GM21423 (cell line): ENCODE measurements around the gene UBD.

ENCODE experiments used
- ATAC-seq: cut with Tn5 transposase; IDR thresholded peaks from one replicate; pipeline ENCODE4 v1.9.1; 2021; ENCODE audit warnings: mild to moderate bottlenecking, moderate library complexity; ENCODE audit not compliant: unreplicated experiment

Gene UBD

DNA sequence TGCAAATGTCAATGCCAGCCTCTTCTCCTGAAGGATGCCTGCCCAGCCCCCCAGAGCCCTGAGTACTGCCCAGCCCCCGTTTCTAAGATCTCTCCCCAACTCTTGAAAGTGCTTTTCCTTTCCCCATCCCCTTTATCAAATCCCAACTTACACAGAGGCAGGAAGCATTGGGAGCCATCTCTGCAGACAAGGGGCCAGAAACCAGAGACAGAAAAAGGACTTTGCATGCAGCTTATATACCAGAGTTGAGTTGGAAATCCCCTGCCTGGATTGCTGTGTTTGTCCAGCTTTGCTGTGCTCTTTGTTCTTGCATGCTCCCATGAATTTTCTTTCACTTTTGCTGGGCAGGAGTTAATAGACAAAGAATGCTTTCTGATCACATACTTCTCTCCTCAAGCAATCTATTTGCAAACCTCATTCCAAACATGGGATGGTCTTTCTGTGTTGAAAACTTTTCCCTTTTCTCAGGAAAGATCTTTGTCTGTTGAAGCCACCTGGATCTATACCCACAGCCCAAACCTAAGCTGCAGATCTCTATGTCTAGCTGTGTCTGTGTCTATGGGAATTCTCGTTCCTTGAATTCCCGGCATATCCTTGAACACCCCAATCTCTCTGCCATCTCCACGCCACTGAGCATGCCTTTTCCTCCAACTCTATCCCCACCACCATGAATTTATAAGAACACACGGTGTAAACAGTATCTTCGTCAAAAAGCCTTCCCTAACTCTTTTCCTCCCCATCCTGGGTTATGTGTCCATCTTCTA lies at the start of gene UBD:
Gene UBD, minus strand, starts transcription at position 209 of the 764 bp plus-strand sequence. Its CDS starts 31 bp downstream, at position 178.
- no peak for ATAC-seq

DNA sequence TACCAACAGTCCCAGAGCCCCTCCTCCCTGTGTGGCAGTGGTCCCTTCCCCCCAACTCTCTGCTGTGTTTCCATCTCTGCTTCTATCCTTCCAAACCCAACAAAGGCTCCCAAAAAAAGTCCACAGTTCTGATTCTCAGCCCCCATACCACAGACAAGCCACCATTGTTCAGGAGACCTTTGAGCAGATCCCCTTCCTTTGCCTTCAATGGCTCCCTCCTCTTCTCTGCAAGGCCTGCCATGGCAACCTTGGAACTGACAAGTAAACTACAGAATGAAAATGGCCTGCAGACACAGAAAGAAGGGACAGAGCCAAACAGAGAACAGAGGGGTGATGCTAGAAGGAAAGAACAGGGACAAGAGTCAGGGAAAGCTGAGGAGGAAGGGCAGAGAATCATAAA lies 48.6 kb upstream of the UBD start:
- ATAC-seq = no peak

DNA sequence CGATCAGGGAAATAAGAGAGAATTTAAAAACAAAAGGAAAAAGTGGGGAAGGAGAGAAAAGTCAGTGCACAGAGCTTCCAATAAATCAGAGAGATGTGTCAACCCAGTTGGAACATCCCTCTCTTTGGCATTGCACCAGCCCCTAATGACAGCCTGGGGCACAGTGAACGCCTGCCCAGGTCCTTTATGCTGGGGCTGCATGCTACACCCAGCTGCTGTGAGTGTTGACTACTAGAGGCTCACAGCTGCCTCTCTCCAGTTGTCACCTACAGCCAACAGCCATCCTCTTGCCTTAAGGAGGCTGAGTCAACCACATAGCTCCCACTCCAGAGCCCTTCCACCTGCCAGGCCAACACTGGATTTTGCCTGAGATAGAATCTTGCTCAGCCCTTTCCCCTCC lies 44.4 kb upstream of the UBD start:
- no peak for ATAC-seq

DNA sequence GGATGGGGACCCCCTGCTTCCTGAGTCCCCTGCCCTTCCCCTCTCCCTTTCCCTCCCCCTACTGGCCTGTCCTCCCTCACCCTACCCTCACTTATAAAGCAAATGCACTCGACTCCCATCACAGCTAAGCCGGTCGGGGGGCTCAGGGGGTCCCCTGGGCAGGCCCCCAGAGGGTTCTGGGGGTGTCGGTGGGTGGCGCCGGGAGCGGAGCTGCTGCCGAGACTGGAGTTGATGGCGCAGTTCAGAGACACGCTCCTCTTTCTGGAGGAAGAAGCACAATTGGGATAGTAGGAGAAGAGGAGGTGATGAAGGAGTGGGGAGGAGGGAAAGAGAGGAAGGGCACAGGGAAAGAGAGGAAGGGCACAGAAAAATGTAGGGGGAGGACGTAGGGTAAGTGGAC lies 43.9 kb upstream of the UBD start:
- ATAC-seq = no peak

DNA sequence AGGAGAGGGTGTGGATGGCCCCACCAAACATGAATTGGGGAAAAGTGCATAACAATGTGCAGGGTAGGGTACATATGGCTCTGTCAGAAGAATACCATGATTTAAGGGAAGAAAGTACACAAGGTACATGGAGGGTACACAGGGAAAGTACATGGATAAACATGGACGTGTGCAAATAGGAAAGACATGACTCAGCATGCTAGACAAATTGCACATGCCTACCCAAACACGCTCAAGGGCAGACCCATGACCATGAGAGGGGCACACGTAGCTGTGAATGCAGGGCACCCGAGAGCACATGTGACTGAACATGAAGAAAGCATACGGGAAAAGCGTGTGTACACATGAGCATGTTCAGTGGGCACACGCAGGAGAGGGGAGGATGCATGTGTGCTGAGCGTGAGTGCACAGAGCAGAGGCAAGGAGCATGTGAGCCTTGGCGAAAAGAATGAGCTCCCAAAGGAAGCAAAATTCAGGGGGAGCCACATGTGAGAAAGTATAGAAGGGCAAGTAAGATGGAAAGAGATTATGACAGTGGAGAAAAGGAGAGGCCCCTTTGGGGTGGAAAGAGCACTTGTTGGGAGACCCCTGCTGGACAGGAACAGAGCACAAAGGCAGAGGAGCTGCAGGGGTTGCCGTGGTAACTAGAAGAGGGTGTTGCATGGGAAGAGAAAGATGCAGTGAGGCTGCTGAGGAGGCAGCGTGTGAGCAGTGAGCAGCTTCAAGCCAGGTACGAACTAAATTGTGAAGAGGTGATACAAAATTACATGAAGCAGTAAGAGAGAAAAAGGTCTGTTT lies 43.2 kb upstream of the UBD start:
- no peak for ATAC-seq

DNA sequence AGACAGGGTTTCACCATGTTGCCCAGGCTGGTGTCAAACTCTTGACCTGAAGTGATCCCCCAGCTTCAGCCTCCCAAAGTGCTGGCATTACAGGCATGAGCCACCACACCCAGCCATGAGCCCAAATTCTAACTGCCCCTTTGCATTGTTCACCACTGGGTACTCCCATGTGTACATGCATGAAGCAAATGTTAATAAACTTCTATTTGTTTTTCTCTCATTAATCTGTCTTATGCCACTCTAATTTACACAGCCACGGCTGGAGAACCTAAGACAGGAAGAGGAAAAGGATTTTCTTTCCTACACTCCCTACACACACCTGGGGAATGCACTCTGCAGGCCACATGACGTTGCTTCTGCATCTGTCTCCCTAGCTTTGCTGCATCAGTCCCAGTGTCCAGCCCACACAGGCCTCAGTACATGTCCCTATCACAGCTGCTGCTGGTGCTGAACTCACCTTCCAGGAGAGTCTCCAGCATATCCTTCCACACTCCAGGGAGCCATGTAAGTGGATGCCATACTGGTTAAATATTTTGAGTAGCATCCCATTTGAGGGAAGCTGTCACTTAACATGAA lies 38.7 kb upstream of the UBD start:
- ATAC-seq = no peak

DNA sequence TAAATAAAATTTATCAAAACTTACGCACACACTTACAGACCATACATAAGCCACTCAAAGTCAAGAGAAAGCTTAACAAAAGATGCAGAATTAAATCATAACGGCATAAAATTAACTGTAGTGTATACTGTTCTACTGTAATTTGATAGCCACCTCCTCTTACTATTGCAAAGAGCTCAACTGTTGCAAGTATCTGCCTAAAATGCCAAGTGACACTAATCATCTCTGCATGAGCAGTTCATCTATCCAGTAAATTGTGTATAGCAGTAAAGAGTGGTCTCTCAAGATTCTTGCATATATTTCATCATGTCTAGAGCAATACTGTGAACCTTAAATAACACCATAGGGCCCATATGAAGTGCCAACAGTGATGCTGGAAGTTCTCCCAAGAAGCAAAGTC lies 37.7 kb upstream of the UBD start:
- no peak for ATAC-seq

DNA sequence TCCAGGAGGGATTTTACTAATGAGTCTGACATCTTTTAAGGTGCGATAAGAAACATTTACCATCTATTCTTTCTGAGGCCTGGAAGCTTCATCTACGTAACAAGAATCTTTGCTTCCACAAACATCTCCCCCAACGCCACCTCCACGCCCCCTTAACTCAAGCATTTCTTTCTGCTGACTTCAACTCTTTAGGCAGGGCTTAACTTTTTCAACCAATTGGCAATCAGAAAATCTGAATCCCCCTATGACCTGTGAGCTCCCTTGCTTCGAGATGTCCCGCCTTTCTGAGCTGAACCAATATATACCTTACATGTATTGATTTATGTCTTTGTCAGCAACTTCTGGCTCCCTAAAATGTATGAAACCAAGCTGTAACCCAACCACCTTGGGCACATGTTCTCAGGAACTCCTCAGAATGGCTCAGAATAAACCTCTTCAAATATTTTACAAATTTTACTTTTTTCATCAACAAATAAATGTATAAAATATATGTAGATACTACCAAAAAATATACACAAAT lies 36.9 kb upstream of the UBD start:
- no peak for ATAC-seq

DNA sequence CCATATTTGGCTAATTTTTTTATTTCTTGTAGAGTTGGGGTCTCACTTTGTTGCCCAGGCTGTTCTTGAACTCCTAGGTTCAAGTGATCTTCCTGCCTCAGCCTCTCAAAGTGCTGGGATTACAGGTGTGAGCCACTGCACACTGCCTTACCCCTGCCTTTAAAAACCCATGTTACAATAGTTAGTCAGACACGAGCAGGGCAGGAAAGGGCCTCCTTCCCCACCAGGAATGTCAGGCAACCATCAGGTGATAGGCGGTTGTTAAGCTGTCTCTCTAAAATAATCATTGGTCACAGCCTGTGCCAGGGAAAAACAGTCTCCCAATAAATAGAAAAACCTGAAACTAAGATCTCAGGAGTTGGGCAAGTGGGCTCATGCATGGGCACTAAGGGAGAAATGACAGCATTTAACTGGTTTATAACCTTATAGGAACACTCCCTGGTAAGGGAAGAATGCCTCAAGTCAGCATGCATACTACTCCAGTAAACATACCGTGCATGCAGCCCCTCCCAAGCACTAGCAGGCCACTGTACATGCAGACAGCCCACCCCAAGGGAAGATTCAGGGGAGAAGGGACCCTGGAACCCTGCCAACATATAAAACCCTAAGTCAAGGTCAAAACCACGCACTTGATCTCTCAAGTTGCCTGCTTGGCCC lies 33.8 kb upstream of the UBD start:
- ATAC-seq = no peak

DNA sequence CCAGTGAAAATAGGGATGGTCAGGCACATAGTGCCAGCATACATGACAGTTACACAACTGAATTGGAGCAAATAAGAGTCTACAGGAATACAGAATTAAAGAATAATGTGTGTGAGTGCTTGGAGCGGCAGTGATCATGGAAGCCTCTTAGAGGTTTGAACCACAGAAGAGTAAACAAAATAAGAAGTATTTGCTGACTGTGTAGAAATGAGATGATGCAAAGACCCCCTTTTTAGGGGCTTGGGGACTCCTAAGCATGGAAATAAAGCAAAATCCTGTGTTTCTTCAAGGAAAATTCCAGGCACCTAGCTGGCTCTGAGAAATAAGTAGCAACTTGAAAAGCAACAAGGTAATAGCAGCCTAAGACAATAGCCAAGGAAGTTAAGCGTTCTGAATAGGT lies 32.1 kb upstream of the UBD start:
- ATAC-seq = no peak

DNA sequence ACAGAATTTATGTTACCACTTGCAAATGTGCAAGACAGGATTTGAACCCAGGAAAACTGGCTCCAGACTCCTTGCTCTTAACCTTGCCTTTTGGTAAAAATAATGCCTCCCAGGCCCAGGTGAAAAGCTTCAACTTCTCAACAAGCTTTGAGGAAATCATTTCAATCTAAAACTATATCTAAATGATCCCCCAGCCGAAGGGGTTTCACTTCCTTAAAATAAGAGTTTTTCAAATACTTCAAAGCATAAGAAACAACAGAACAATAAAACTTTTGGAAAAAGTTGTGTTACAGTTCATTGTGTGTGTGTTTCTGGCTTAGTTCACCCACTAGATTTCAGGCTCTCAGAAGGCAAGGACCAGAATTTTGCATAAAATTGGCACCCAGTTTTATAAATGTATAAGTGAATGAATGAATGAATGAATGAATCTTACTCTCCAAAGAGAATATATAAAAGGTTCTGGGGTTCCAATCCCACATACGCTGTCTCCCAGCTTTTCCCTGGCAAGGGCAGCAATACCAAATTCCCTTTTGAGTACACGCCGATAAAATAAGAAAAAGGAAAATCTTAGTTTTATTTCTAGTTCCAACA lies 30.8 kb upstream of the UBD start:
- no peak for ATAC-seq

DNA sequence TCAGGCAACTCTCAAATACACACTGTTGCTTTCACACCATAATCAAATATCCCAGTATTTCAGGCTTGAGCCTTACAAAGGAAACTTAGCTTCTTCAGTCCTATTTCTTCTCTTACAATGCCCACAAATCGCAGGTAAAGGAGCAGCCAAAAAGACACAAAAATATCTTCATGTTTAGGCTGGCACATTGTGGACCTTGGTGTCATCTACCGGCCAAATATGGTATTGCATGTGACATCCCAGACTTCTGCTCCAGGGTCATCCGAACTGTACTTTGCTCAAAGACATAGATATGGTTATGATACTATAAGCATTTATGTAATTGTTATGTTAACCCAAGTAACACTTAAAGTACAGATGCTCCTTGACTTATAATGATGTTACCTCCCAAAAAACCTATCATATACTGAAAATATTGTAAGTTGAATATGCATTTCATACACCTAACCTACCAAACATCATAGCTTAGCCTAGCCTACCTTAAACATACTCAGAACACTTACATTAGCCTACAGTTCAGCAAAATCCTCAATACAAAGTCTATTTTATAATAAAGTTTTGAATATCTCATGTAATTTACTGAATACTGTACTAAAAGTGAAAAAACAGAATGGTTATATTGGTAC lies 30.0 kb upstream of the UBD start:
- no peak for ATAC-seq

DNA sequence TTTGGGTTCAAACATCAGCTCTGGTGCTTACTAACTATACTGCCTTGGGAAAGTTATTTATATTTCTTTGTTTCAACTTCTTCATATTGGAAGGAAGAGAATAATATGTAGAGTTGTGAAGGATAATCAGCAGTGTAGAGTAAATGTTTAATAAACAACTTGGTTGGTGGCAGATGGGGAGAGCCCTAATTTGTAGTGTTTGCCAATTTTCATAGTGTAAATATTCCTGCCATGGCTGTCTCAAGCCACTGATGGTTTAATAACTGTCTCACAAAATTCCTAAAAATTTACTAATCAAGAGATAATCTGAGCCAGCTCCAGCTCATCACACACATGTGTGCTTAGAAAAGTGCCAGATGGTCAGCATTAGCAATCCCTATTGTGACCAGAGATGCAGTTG lies 25.3 kb upstream of the UBD start, which contains the start of gene OR2H2:
Gene OR2H2, plus strand, starts transcription at position 301 of the 400 bp plus-strand sequence. CDS start 2,824 bp downstream, outside the sequence.
- no peak for ATAC-seq

DNA sequence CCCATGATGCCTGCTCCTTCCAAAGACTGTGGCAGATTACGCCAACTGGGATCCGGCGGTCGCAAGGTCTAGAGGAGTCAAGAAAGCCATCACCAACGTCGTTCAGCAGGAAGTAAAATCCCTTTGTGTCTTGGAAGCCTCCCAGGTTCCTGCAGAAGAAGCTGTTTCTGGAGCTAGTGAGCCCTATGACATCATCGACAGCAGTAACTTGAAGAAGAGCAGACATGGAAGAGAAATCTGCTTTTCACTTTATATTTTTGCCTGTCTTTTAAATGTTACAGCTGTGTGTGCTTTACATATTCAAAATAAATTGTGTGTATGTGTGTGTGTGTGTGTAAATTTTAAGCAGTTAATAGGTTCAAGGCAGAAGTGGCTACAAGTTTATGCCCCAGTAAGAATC lies 18.0 kb upstream of the UBD start:
- no peak for ATAC-seq

DNA sequence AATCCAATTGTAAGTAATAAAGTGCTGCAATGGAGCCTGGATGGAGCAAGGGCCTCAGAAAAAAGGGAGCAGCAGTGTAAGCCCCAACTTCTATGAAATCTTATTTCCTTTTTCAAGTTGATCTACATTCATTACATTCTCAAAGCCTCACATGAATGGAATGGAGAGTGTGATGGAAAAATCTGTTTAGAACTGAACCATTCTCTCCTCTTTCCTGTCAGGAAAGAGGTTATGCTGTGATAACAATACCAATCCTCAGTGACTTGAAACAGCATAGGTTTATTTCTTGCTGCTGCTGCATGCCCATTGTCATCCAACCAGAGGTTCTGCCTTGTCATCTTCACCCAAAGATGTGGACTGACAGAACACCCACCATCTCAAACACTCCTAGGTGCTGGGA lies 16.5 kb upstream of the UBD start:
- ATAC-seq = no peak

DNA sequence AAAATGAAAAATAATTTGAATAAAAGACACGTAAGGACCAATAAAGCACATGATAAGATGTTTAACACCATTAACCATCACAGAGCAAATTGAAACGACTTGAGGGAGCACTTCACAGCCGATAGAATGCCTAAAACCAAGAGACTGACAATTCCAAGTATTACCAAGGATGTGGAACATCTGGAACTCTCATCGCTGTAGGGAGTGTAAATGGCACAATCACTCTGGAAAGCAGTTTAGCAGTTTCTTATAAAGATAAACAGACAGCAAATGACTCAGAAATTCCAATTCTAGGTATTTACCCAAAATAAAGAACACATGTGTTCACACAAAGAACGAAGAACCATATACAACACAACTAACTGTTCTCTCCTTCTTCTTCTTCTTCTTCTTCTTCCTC lies 8.5 kb upstream of the UBD start:
- ATAC-seq = no peak

DNA sequence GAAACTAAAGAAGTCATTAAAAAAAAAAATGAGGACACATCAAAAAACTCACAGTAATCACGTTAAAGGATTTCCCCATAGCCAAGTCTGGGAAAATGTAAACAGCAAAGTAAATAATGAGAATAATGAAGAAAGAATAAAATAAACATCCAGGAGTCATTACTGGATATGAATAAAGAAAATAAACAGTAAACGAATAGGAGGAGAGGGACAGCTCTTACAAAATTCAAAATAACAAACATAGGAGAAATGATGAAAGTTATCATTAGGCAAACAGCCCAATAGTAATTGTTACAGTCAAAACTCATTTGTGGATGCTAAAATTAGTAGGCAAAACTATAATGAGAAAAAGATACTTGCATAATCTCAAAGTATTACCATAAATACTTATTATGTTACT lies 8.0 kb upstream of the UBD start:
- ATAC-seq = no peak

DNA sequence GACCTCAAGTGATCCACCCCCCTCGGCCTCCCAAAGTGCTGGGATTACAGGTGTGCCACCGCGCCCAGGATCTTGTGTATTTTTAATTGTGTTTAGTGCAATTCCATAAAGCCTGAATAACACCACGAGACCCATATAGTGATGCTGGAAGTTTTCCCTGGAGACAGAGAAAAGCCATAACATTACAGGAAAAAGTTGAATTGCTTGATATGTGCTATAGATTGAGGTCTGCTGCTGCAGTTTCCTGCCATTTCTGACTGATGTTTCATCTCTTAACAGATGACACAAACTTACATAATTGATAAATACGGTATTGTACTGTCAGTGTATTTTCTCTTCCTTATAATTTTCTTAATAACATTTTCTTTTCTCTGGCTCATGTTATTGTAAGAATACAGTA lies 7.3 kb upstream of the UBD start:
- ATAC-seq = no peak

DNA sequence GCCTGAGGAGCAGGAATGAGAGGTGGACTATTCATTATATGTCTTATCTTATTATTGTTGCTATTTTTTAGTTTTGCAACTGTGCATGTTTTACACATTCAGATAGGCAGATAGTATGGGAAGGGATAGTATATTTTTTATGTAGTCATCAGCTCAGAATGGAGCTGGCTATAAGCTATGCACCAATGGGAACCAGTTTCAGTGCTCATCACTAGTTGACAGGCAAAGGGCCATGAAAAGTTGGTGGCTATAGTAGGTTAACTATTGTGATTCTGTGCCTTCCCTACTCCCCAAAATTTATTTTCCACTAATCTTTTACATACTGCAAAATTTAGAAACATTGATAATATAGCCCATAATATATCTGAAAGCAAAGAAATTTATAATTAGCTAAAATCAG lies 5.3 kb upstream of the UBD start:
- no peak for ATAC-seq

DNA sequence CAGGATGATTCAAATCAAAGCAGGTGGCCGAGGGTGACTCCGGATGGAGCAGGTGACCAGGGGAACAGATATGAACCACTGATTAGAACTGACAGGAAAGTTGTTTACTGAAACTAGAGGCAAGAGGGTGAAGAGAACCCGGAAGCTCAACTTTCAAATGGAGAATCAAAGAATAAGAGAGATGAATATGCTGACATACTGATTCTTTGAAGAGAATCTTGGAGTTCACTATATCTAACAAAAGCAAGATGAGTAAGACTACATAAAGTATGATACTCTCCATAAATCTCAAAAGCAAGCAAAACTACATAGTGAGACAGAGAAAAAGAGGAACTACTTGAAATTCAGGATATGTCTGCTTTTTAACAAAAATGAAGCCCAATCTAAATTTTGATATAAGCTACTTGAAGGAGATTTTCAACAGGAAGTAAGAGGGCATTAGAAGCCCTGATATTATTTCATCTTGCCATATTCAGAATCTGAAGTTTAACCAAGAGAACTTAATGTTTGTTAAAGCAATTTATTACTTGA lies 4.0 kb upstream of the UBD start:
- ATAC-seq = no peak
